ENCODE measurements around the gene SPATA19. TPM values are rescaled to one million over a fixed set of nuclear protein-coding genes. Genes with fewer than 3 reads are reported as not detected.

SPATA19 gene
- total RNA-seq, 2 donors from 2014 or later: not detected

DNA sequence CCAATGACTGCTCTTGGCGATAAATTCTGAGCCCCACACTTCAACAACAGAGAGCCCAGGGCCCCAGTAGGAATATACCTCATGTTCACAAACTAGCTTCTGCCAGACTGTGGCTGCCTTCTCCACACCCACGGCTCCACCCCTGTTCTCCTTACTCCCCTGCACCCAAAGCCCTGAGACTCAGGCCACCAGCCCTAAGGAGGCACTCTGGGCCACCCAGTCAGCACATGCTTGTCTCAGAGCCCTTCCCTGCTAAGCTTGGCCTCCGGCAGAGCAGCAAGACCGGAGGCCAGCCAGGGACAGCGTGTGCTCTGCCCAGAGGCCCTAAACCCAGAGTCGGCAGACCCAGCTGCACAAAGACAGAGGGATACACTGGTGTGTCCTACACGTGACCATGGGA is 27.9 kb downstream of the SPATA19 start:
- Mint-ChIP-seq H3K27me3 (ENCODE audit: insufficient read depth) (peaks cover 4% of the 10 kb centered on the region), H3K4me3 (no peak overlapping the region), H3K9me3 (no peaks in the 10 kb centered on the region), H3K4me1 (peaks cover 9% of the 10 kb centered on the region), H3K27ac (no peak overlapping the region), H3K36me3 (ENCODE audit: low read depth) (no peaks in the 10 kb centered on the region)
- TF ChIP-seq, protein P1, sequence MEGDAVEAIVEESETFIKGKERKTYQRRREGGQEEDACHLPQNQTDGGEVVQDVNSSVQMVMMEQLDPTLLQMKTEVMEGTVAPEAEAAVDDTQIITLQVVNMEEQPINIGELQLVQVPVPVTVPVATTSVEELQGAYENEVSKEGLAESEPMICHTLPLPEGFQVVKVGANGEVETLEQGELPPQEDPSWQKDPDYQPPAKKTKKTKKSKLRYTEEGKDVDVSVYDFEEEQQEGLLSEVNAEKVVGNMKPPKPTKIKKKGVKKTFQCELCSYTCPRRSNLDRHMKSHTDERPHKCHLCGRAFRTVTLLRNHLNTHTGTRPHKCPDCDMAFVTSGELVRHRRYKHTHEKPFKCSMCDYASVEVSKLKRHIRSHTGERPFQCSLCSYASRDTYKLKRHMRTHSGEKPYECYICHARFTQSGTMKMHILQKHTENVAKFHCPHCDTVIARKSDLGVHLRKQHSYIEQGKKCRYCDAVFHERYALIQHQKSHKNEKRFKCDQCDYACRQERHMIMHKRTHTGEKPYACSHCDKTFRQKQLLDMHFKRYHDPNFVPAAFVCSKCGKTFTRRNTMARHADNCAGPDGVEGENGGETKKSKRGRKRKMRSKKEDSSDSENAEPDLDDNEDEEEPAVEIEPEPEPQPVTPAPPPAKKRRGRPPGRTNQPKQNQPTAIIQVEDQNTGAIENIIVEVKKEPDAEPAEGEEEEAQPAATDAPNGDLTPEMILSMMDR (conservative IDR thresholded peaks at IDR 0.05): no peak
- 93 to 100% methylated on average over 6 to 7 of the region's 7 CpGs for WGBS, 2 experiments (ENCODE audit: insufficient coverage in 1 of 2, insufficient read length in 1 of 2)
- no peaks in the 10 kb centered on the region for H3K36me3 ChIP-seq (ENCODE audit: control insufficient read depth, insufficient read depth, low read length)
- no peak overlapping the region for H3K9ac ChIP-seq (ENCODE audit: extremely low read depth, low read length, poor library complexity, severe bottlenecking)
- DNase-seq: no peak
- H3K27ac ChIP-seq (ENCODE audit: low read depth, low read length): no peak overlapping the region
- H3K4me3 ChIP-seq (ENCODE audit: low read length): no peak overlapping the region
- no peaks in the 10 kb centered on the region for H3K27me3 ChIP-seq (ENCODE audit: control insufficient read depth, insufficient read depth, low read length, poor library complexity, severe bottlenecking)
- H3K4me1 ChIP-seq (ENCODE audit: control insufficient read depth, insufficient read depth, low read length): no peaks in the 10 kb centered on the region
- H3K9me3 ChIP-seq (ENCODE audit: control insufficient read depth, low read length): no peaks in the 10 kb centered on the region

DNA sequence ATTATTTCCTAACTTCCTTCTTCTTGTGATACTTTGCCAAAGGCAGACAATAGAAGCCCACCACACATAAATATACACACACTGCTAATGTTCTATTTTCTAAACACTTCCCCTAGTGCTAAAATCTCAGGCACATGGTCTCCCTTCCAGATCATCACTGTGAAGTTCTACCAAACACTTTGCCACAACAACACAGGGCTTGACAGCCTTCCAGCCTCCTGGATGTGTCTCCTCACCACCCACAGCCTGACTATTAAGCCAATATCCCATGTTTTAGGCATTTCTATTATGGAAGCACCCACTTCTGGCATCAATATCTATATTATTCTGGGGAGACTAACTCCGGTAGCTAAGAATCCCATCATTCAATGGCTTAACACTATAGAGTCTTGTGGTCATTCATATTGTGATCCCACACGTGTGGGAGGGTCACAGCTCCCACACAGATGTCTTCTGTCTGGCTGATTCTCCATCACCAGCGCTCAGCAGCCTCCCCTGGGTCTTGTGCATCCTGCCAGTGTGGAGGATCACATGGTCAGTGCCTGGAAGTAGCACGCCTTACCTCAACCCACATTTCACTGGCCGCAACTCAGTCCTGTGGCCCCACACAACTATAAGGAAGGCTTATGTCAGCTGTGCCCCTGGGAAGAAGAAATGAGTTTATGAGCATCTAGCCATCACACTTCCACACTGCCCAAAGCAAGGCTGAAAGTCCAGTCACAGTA is 29.0 kb downstream of the SPATA19 start:
- no peaks in the 10 kb centered on the region for H3K4me1 ChIP-seq (ENCODE audit: control insufficient read depth, insufficient read depth, low read length)
- H3K36me3 ChIP-seq (ENCODE audit: control insufficient read depth, insufficient read depth, low read length): no peaks in the 10 kb centered on the region
- TF ChIP-seq, protein P1 (conservative IDR thresholded peaks at IDR 0.05): no peak
- Mint-ChIP-seq H3K27me3 (ENCODE audit: insufficient read depth) (peaks cover 4% of the 10 kb centered on the region), H3K4me1 (peaks cover 15% of the 10 kb centered on the region), H3K36me3 (ENCODE audit: low read depth) (no peaks in the 10 kb centered on the region), H3K4me3 (no peak overlapping the region), H3K27ac (no peak overlapping the region), H3K9me3 (no peaks in the 10 kb centered on the region)
- 88 to 93% methylated on average over 5 of the region's 5 CpGs for WGBS, 2 experiments (ENCODE audit: insufficient coverage in 1 of 2, insufficient read length in 1 of 2)
- H3K4me3 ChIP-seq (ENCODE audit: low read length): no peak overlapping the region
- H3K9me3 ChIP-seq (ENCODE audit: control insufficient read depth, low read length): no peaks in the 10 kb centered on the region
- no peak overlapping the region for H3K9ac ChIP-seq (ENCODE audit: extremely low read depth, low read length, poor library complexity, severe bottlenecking)
- DNase-seq: no peak
- H3K27me3 ChIP-seq (ENCODE audit: control insufficient read depth, insufficient read depth, low read length, poor library complexity, severe bottlenecking): no peaks in the 10 kb centered on the region
- H3K27ac ChIP-seq (ENCODE audit: low read depth, low read length): no peak overlapping the region

DNA sequence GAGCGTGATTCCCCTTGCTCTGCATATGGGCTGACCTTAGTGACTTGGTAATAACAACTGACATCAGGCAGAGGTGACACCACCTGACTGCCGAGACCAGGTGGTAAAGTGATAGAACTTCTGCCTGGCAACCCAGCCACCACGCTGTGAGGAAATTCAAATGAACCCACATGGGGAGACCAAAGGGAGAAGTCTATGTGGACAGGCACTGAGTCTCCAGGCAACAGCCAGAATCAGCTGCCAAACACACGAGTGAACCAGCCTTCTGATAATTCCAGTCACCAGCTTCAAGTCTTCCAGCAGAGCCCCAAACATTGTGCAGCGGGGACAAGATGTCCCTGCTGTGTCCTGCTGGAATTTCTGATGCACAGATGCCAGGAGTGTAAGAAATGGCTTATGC is 29.7 kb downstream of the SPATA19 start:
- Histone ChIP-seq H3K9ac (ENCODE audit: extremely low read depth, low read length, poor library complexity, severe bottlenecking) (no peak overlapping the region), H3K36me3 (ENCODE audit: control insufficient read depth, insufficient read depth, low read length) (no peaks in the 10 kb centered on the region), H3K4me3 (ENCODE audit: low read length) (no peak overlapping the region), H3K9me3 (ENCODE audit: control insufficient read depth, low read length) (no peaks in the 10 kb centered on the region), H3K27ac (ENCODE audit: low read depth, low read length) (no peak overlapping the region), H3K27me3 (ENCODE audit: control insufficient read depth, insufficient read depth, low read length, poor library complexity, severe bottlenecking) (peaks cover under 1% of the 10 kb centered on the region), H3K4me1 (ENCODE audit: control insufficient read depth, insufficient read depth, low read length) (no peaks in the 10 kb centered on the region)
- DNase-seq: no peak
- H3K9me3 Mint-ChIP-seq: no peaks in the 10 kb centered on the region
- H3K27me3 Mint-ChIP-seq (ENCODE audit: insufficient read depth): peaks cover 4% of the 10 kb centered on the region
- H3K4me3 Mint-ChIP-seq: no peak overlapping the region
- WGBS, 2 experiments (ENCODE audit: insufficient coverage in 1 of 2, insufficient read length in 1 of 2): 81 to 88% methylated on average over 5 of the region's 5 CpGs
- no peak overlapping the region for H3K27ac Mint-ChIP-seq
- TF ChIP-seq, protein P1 (conservative IDR thresholded peaks at IDR 0.05): no peak
- H3K4me1 Mint-ChIP-seq: peaks cover 12% of the 10 kb centered on the region
- no peaks in the 10 kb centered on the region for H3K36me3 Mint-ChIP-seq (ENCODE audit: low read depth)
